A549 (cell line): ENCODE measurements around the gene MS4A6E. TPM values are rescaled to one million over a fixed set of nuclear protein-coding genes. Genes with fewer than 3 reads are reported as not detected.

Experiments
- ATAC-seq, 2 experiments: fragments of 200-7000 bp in 1 of 2; fragments of >200 bp in 1 of 2; cut with Nextera tagmentation in 1 of 2; cut with Tn5 transposase in 1 of 2; 3 replicates each; pipeline versions ENCODE4 v1.8.0 to v1.9.1; 2018 to 2020; ENCODE audit warnings: mild to moderate bottlenecking in 1 of 2, moderate library complexity in 1 of 2
- CTCF ChIA-PET: fragments of 300-600 bp; sonication (Branson Sonifier 250); formaldehyde crosslinking; extraction: SDS; loops from one replicate; lab custom pipeline; 2021; ENCODE audit warnings: antibody characterized with exemption, inconsistent platforms; lab: Yijun Ruan, JAX
- POLR2A ChIA-PET: fragments of 350-600 bp; formaldehyde crosslinking; extraction: SDS; loops from one replicate; lab custom pipeline; 2021; ENCODE audit warnings: antibody characterized with exemption, inconsistent platforms; lab: Yijun Ruan, JAX
- DNase-seq, 2 experiments: peaks; one replicate each; pipeline versions ENCODE4 v3.0.0 to v3.0.0-alpha.2; 2011 to 2016; ENCODE audit warnings: low read depth in 1 of 2, low spot score in 1 of 2
- FAIRE-seq: peaks from 2 replicates; lab custom pipeline; 2011; peaks lifted over from hg19 to GRCh38; lab: Jason Lieb, UNC
- H3K27ac ChIP-seq, 2 experiments: fragments of >200 bp; sonication (Bioruptor Twin); formaldehyde crosslinking; 3 replicates each; pipeline ENCODE4 v1.5.1; 2016 to 2017
- H3K4me1 ChIP-seq: fragments of >200 bp; sonication (Bioruptor Twin); formaldehyde crosslinking; 3 replicates; pipeline ENCODE4 v1.6.1; 2016
- H3K4me2 ChIP-seq: fragments of >200 bp; sonication (Bioruptor Twin); formaldehyde crosslinking; 3 replicates; pipeline ENCODE4 v1.6.1; 2016
- H3K4me3 ChIP-seq: fragments of >200 bp; sonication (Bioruptor Twin); formaldehyde crosslinking; 3 replicates; pipeline ENCODE4 v1.5.1; 2016
- H3K9me3 ChIP-seq: fragments of >200 bp; sonication (Bioruptor Twin); formaldehyde crosslinking; 3 replicates; pipeline ENCODE4 v1.6.1; 2016
- CBX8 ChIP-seq: fragments of 200-600 bp; sonication (generic); IDR thresholded peaks from 2 replicates; pipeline ENCODE4 v1.6.1; 2016
- EHMT2 ChIP-seq: fragments of 200-600 bp; sonication (generic); IDR thresholded peaks from 2 replicates; pipeline ENCODE4 v1.6.1; 2016; ENCODE audit warnings: antibody characterized with exemption, low read depth, mild to moderate bottlenecking, moderate library complexity
- ELK1 ChIP-seq: fragments of 150-350 bp; IDR thresholded peaks from 2 replicates; pipeline ENCODE4 v1.6.1; 2014; ENCODE audit warnings: low read depth, mild to moderate bottlenecking, low read length
- EP300 ChIP-seq, 2 experiments: fragments of >200 bp; sonication (Bioruptor Twin); formaldehyde crosslinking; IDR thresholded peaks; 2 replicates in 1 of 2; 3 replicates in 1 of 2; pipeline ENCODE4 v1.6.1; 2016 to 2017
- ESRRA ChIP-seq: fragments of 150-350 bp; IDR thresholded peaks from 2 replicates; pipeline ENCODE4 v1.6.1; 2014; ENCODE audit warnings: mild to moderate bottlenecking, low read length, borderline replicate concordance
- FOSL2 ChIP-seq, 2 experiments: fragments of 450-650 bp in 1 of 2; fragments of >200 bp in 1 of 2; sonication (Bioruptor Twin) in 1 of 2; formaldehyde crosslinking; IDR thresholded peaks; 2 replicates each; pipeline versions ENCODE4 v1.5.0 to v1.6.1; 2016 to 2020; ENCODE audit warnings: mild to moderate bottlenecking in 1 of 2, moderate library complexity in 1 of 2
- FOXS1 ChIP-seq: fragments of 250-450 bp; sonication (Bioruptor Pico); IDR thresholded peaks from 2 replicates; pipeline ENCODE4 v1.5.0; 2020; ENCODE audit warnings: mild to moderate bottlenecking, moderate library complexity
- HDAC2 ChIP-seq: fragments of 200-600 bp; sonication (generic); IDR thresholded peaks from 2 replicates; pipeline ENCODE4 v1.6.1; 2016
- HEYL ChIP-seq: fragments of 250-450 bp; sonication (Bioruptor Pico); IDR thresholded peaks from 2 replicates; pipeline ENCODE4 v1.8.0; 2021; ENCODE audit warnings: mild to moderate bottlenecking, moderate library complexity
- JUNB ChIP-seq: fragments of >200 bp; sonication (Bioruptor Twin); formaldehyde crosslinking; IDR thresholded peaks from 2 replicates; pipeline ENCODE4 v1.6.1; 2016
- MAZ ChIP-seq: fragments of 150-350 bp; IDR thresholded peaks from 2 replicates; pipeline ENCODE4 v1.6.1; 2014; ENCODE audit warnings: antibody characterized with exemption, low read depth, low read length, borderline replicate concordance
- MYC ChIP-seq: IDR thresholded peaks from 2 replicates; pipeline ENCODE4 v1.6.1; 2012; ENCODE audit warnings: mild to moderate bottlenecking, inconsistent platforms, low read length, improper control_type of control experiment, borderline replicate concordance
- PHF8 ChIP-seq: fragments of 200-600 bp; sonication (generic); IDR thresholded peaks from 2 replicates; pipeline ENCODE4 v1.6.1; 2016; ENCODE audit warnings: low read depth, mild to moderate bottlenecking, antibody characterized with exemption, moderate library complexity, borderline replicate concordance
- RARB ChIP-seq: fragments of 250-450 bp; sonication (Bioruptor Pico); IDR thresholded peaks from 2 replicates; pipeline ENCODE4 v1.8.0; 2021; ENCODE audit warnings: mild to moderate bottlenecking, moderate library complexity
- RCOR1 ChIP-seq: fragments of 150-350 bp; IDR thresholded peaks from 2 replicates; pipeline ENCODE4 v1.6.1; 2014; ENCODE audit warnings: antibody characterized with exemption, low read length, low read depth
- RFX5 ChIP-seq: fragments of 450-650 bp; IDR thresholded peaks from 2 replicates; pipeline ENCODE4 v1.7.1; 2014; ENCODE audit warnings: antibody characterized with exemption, mild to moderate bottlenecking, moderate library complexity
- RNF2 ChIP-seq: fragments of 200-600 bp; sonication (generic); IDR thresholded peaks from 2 replicates; pipeline ENCODE4 v1.6.1; 2016; ENCODE audit warnings: low read depth, mild to moderate bottlenecking, antibody characterized with exemption, moderate library complexity, borderline replicate concordance
- ZNF302 ChIP-seq: fragments of 250-450 bp; sonication (Bioruptor Pico); IDR thresholded peaks from 2 replicates; pipeline ENCODE4 v1.9.0; 2021; ENCODE audit warnings: inconsistent platforms, mild to moderate bottlenecking, moderate library complexity
- WGBS: methylation state at CpG from one replicate; pipeline ENCODE4 v1.1.6; 2017; ENCODE audit errors: missing lambda C conversion rate; 5-methylcytosine and 5-hydroxymethylcytosine counted together
- polyA plus RNA-seq, 4 experiments: library from polyadenylated mRNA; depleted of rRNA in 3 of 4; stranded (reverse); fragments of >200 nt; fragmentation: RNase III in 1 of 4; extraction: RNeasy Plus Mini Kit Qiagen cat#74134 plus additional on column Dnase treatment in 1 of 4; gene quantifications; 2 replicates in 3 of 4; 3 replicates in 1 of 4; pipeline ENCODE4 v1.2.3, GENCODE V29; 2011 to 2017
- TF ChIP-seq, protein P1 (sequence below): fragments of 250-450 bp; sonication (Bioruptor Pico); IDR thresholded peaks from 2 replicates; pipeline ENCODE4 v1.5.0; 2020; ENCODE audit warnings: low read depth, mild to moderate bottlenecking, moderate library complexity
- TF ChIP-seq, protein P2 (sequence below): fragments of 450-650 bp; IDR thresholded peaks from 2 replicates; pipeline ENCODE4 v1.6.1; 2014; ENCODE audit warnings: antibody characterized with exemption
- TF ChIP-seq, protein P3 (sequence below): fragments of >200 bp; sonication (Bioruptor Twin); formaldehyde crosslinking; IDR thresholded peaks from 2 replicates; pipeline ENCODE4 v1.6.1; 2016

MS4A6E gene
- polyA plus RNA-seq, 2 of the 4 experiments (the other 2 are of a cell fraction), result not detected

DNA sequence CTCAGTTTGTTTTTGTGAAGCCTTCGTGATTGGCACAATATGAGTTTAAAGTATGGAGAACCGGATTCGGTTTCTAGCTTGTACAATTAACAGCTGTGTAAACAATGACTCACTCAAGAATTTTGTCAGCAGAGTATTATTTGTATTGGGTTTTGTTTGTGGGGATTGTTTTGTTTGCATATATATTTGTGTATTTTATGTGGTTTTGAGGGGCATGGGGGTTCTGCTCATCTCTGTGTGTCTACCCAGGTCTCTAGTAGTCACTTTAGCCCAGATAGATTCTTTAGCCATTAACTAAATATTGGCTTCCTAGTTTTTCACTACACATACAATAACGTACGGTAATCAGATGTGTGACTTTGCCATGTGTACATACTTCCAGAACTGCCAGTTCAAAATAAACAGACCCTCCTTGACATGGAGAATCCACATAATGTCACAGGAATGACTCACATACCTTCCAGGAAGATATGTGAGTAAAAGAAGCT, 43.8 kb downstream of the MS4A6E start:
- CTCF ChIA-PET, result interaction anchor here (1.4 kb wide), 1 partner anchor 248 kb away, joined by 6 read pairs; no protein-coding TSS in a partner anchor

GRCh38 chr11:60371386-60371785, 44.3 kb downstream of the MS4A6E start:
- ChIA-PET POLR2A (no interaction called here), CTCF (no interaction called here)
- Histone ChIP-seq H3K4me1 (peaks cover 7% of the 10 kb centered on the region; the same call in 1 of the 3 replicates), H3K4me3 (no peak overlapping the region), H3K4me2 (no peak overlapping the region; the same call in 2 of the 3 replicates), H3K9me3 (no peaks in the 10 kb centered on the region), H3K27ac (no peak overlapping the region)
- ATAC-seq (no peak), FAIRE-seq (no peak)
- 41% methylated on average over 3 of the region's 3 CpGs for WGBS
- TF ChIP-seq, protein P1, sequence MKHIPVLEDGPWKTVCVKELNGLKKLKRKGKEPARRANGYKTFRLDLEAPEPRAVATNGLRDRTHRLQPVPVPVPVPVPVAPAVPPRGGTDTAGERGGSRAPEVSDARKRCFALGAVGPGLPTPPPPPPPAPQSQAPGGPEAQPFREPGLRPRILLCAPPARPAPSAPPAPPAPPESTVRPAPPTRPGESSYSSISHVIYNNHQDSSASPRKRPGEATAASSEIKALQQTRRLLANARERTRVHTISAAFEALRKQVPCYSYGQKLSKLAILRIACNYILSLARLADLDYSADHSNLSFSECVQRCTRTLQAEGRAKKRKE (CRISPR knock-in tag), result no peak
- TF ChIP-seq CBX8, result no peak
- TF ChIP-seq MYC, result no peak
- no peak for TF ChIP-seq HEYL (CRISPR knock-in tag)
- no peak for TF ChIP-seq EHMT2
- no peak for TF ChIP-seq RARB (CRISPR knock-in tag)
- no peak for TF ChIP-seq FOSL2 (IDR thresholded peaks at IDR 0.05)
- TF ChIP-seq FOSL2 (CRISPR knock-in tag; IDR thresholded peaks at IDR 0.05), result no peak
- TF ChIP-seq MAZ, result no peak
- TF ChIP-seq RFX5, result no peak
- TF ChIP-seq, all 56 proteins: peak for 0
- DNase-seq, result no peak

More for the DNA sequence above, 43.8 kb downstream of the MS4A6E start:
- peak in 1 of 2 experiments; percentile 50; a peak in 1 of 6 replicates for ATAC-seq
- POLR2A ChIA-PET, result no interaction called here
- H3K4me2 ChIP-seq, result peak overlapping the region; percentile 32; the same call in 1 of the 3 replicates
- WGBS, result under 1% methylated on average over 5 of the region's 5 CpGs
- H3K27ac ChIP-seq, result no peak overlapping the region
- no peak for FAIRE-seq
- no peak overlapping the region for H3K4me3 ChIP-seq
- TF ChIP-seq PHF8 (no peak), ZNF302 (no peak), RCOR1 (no peak), RNF2 (no peak), ESRRA (no peak), EP300 (IDR thresholded peaks at IDR 0.05) (no peak), HDAC2 (no peak), JUNB (no peak)
- TF ChIP-seq, protein P2, sequence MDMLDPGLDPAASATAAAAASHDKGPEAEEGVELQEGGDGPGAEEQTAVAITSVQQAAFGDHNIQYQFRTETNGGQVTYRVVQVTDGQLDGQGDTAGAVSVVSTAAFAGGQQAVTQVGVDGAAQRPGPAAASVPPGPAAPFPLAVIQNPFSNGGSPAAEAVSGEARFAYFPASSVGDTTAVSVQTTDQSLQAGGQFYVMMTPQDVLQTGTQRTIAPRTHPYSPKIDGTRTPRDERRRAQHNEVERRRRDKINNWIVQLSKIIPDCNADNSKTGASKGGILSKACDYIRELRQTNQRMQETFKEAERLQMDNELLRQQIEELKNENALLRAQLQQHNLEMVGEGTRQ, result no peak
- TF ChIP-seq, all 56 proteins: peak for 0
- DNase-seq, result peak in 1 of 2 experiments; percentile 19
- Histone ChIP-seq H3K9me3 (no peaks in the 10 kb centered on the region), H3K4me1 (peaks cover 7% of the 10 kb centered on the region; the same call in 1 of the 3 replicates)

- FAIRE-seq, result peak; percentile 32
- ATAC-seq, result no peak
- Histone ChIP-seq H3K4me2 (no peak overlapping the region), H3K4me3 (no peak overlapping the region), H3K4me1 (peaks cover 7% of the 10 kb centered on the region; the same call in 1 of the 3 replicates), H3K27ac (no peak overlapping the region), H3K9me3 (no peaks in the 10 kb centered on the region)
- no peak for TF ChIP-seq RARB (CRISPR knock-in tag)
- TF ChIP-seq FOXS1 (CRISPR knock-in tag), result no peak
- no peak for TF ChIP-seq ELK1
- TF ChIP-seq, protein P3, sequence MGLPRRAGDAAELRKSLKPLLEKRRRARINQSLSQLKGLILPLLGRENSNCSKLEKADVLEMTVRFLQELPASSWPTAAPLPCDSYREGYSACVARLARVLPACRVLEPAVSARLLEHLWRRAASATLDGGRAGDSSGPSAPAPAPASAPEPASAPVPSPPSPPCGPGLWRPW, result no peak
- TF ChIP-seq MYC, result no peak
- no peak for TF ChIP-seq HDAC2
- no peak for DNase-seq
- POLR2A ChIA-PET, result no interaction called here
- CTCF ChIA-PET, result interaction anchor here (2.6 kb wide), 1 partner anchor 9 kb away, joined by 9 read pairs; no protein-coding TSS in a partner anchor
- 0% methylated on average over 1 of the region's 1 CpG for WGBS
These were observed 44.8 kb downstream of the MS4A6E start for GRCh38 chr11:60371854-60372253.
